Heart left ventricle (tissue), 16 donors: Measurements from ENCODE around the gene LHB. TPM values are rescaled to one million over a fixed set of nuclear protein-coding genes. Genes with fewer than 3 reads are reported as not detected.
A peak's percentile ranks its signal among the peaks of the same experiment; 100 is the strongest.

ENCODE experiments used
- ATAC-seq, 4 donors: fragments of 200-7000 bp; cut with Tn5 transposase; one replicate each; pipeline ENCODE4 v1.9.1; 2020 to 2022; ENCODE audit warnings: moderate library complexity in 4 of 4, mild to moderate bottlenecking in 3 of 4, moderate number of reproducible peaks in 1 of 4
- DNase-seq, 5 donors: peaks; one replicate each; pipeline ENCODE4 v3.0.0-alpha.2; 2020
- H3K27ac ChIP-seq, 12 donors: fragments of 200-600 bp; sonication (generic) in 4 of 12; one replicate each; pipeline versions ENCODE4 v1.5.0 to v1.8.0; 2016 to 2022; ENCODE audit warnings: mild to moderate bottlenecking in 2 of 12
- H3K27me3 ChIP-seq, 9 donors: fragments of 200-600 bp; sonication (generic) in 2 of 9; one replicate each; pipeline versions ENCODE4 v1.5.1 to v1.8.0; 2016 to 2022; ENCODE audit warnings: mild to moderate bottlenecking in 3 of 9
- H3K36me3 ChIP-seq, 9 donors: fragments of 200-600 bp; sonication (generic) in 2 of 9; one replicate each; pipeline versions ENCODE4 v1.5.0 to v1.8.0; 2018 to 2022; ENCODE audit warnings: mild to moderate bottlenecking in 2 of 9
- H3K4me1 ChIP-seq, 12 donors: fragments of 200-600 bp; sonication (generic) in 4 of 12; one replicate each; pipeline versions ENCODE4 v1.5.0 to v1.8.0; 2016 to 2022; ENCODE audit warnings: mild to moderate bottlenecking in 3 of 12
- H3K4me3 ChIP-seq, 12 donors: fragments of 200-600 bp; sonication (generic) in 4 of 12; one replicate each; pipeline versions ENCODE4 v1.5.0 to v1.8.0; 2017 to 2022; ENCODE audit warnings: mild to moderate bottlenecking in 9 of 12, moderate library complexity in 4 of 12
- H3K9me3 ChIP-seq, 12 donors: fragments of 200-600 bp; sonication (generic) in 4 of 12; one replicate each; pipeline versions ENCODE4 v1.5.0 to v1.8.0; 2016 to 2022; ENCODE audit warnings: mild to moderate bottlenecking in 1 of 12
- CTCF ChIP-seq, 12 donors: fragments of 200-600 bp; sonication (generic) in 4 of 12; IDR thresholded peaks; one replicate each; pipeline versions ENCODE4 v1.5.0 to v1.8.0; 2018 to 2022; ENCODE audit warnings: antibody characterized with exemption in 12 of 12, mild to moderate bottlenecking in 5 of 12
- POLR2A ChIP-seq, 2 donors: fragments of 450-650 bp; IDR thresholded peaks; one replicate each; pipeline ENCODE4 v1.6.1; 2017; ENCODE audit warnings: antibody characterized with exemption in 2 of 2, mild to moderate bottlenecking in 2 of 2, moderate library complexity in 2 of 2
- WGBS, 4 donors: extraction: QIAGEN DNeasy Blood & Tissue Kit in 2 of 4; methylation state at CpG; one replicate each; pipeline versions ENCODE4 v1.1.5 to v1.1.7; 2013 to 2018; 5-methylcytosine and 5-hydroxymethylcytosine counted together
- intact Hi-C, 10 donors: fragments of 100-400 bp; cut with DNase I; formaldehyde crosslinking; loops; one replicate each; pipeline versions ENCODE4 v1.11.1 to v1.14.2; 2022
- polyA plus RNA-seq, 2 donors: library from polyadenylated mRNA; stranded (reverse); fragments of 200-250 nt; gene quantifications; one replicate each; pipeline ENCODE4 v1.2.3, GENCODE V29; 2013
- total RNA-seq, 9 donors: library from RNA; depleted of rRNA in 2 of 9; stranded (reverse); fragments of >200 nt in 2 of 9; fragmentation: NEBNext Ultra II Directional in 3 of 9; extraction: Animal tissue kit (Norgen Biotek cat#: 25700) in 3 of 9; gene quantifications; one replicate each; pipeline versions ENCODE4 v1.1.0 to v1.2.4, GENCODE V29; 2016 to 2023
- donor health status: ischemic (EF 13 %, LVEDD 7.1; RV severe dilation, severe dysfunction).
- donor health status: healthy with polysubstance abuse.
- donor health status: DM: no; HTN: yes; CAD: no.
- donor health status: DM: no; HTN: no; CAD: no.
- donor health status: ischemic (EF 25% LVEDD 6.9; RV normal size, moderate dysfunction).
- donor health status: ischemic (EF 25% LVEDD 5.7; RV mildly dilated, moderate dysfunction).
- donor health status: healthy.
- donor health status: DM: yes; HTN: yes; CAD: no.
- donor health status: ischemic (EF 35%, LVEDD 5.7; RV mildly dilated, moderate dysfunction).
- donor health status: nonischemic (EF 11% LVEDD 7.7; RV severe dilation, severe dysfunction).
- donor health status: DM: yes; HTN: yes; CAD: no.
- donor health status: PGD.
- donor health status: ischemic (EF 29% LVEDD 5.4; RV normal size, mild dysfunction).
- donor health status: nonischemic (EF 23%, LVEDD 6.1; RV moderate dilation, normal function).

The LHB gene
- total and polyA plus RNA-seq, 11 donors, result not detected

- ATAC-seq (no peak), DNase-seq (no peak)
- TF ChIP-seq CTCF (IDR thresholded peaks at IDR 0.05) (peak in 11 of 12 donors; percentile 10 to 47 (median 33)), POLR2A (IDR thresholded peaks at IDR 0.05) (no peak)
- H3K9me3 ChIP-seq, result no peaks in the 10 kb centered on the region
- no peaks in the 10 kb centered on the region for H3K27me3 ChIP-seq
- intact Hi-C loops, result loop anchor here in 4 of 10 donors (10.0 kb wide), 3 partner anchors 197 to 217 kb away; no protein-coding TSS in a partner anchor
- 68 to 81% (median 72%) methylated on average over 5 of the region's 5 CpGs for WGBS, 4 donors
- peaks cover 6 to 17% (median 12%) of the 10 kb centered on the region in 12 donors for H3K4me1 ChIP-seq
- H3K27ac ChIP-seq, result no peak overlapping the region
- H3K4me3 ChIP-seq, result no peak overlapping the region
- peaks cover 0 to 15% (median 3%) of the 10 kb centered on the region in 9 donors for H3K36me3 ChIP-seq
These were observed 18.9 kb downstream of the LHB start for GRCh38 chr19:48997972-48998371.

- peaks cover 6 to 47% (median 35%) of the 10 kb centered on the region in 12 donors for H3K4me1 ChIP-seq
- peak overlapping the region; percentile 76 to 99 (median 94) for H3K27ac ChIP-seq
- H3K27me3 ChIP-seq, result no peaks in the 10 kb centered on the region
- WGBS, 4 donors, result 0 to 2% (median 2%) methylated on average over 13 of the region's 13 CpGs
- peak overlapping the region; percentile 54 to 99 (median 82) for H3K4me3 ChIP-seq
- H3K36me3 ChIP-seq, result peaks cover 0 to 13% (median 3%) of the 10 kb centered on the region in 9 donors
- DNase-seq (no peak), ATAC-seq (no peak)
- TF ChIP-seq POLR2A (IDR thresholded peaks at IDR 0.05) (no peak), CTCF (IDR thresholded peaks at IDR 0.05) (no peak)
- intact Hi-C loops, result loop anchor here in 4 of 10 donors (5.0 to 10.0 kb wide), 4 partner anchors 153 to 221 kb away; no protein-coding TSS in a partner anchor
- no peaks in the 10 kb centered on the region for H3K9me3 ChIP-seq
These were observed 22.9 kb downstream of the LHB start for GRCh38 chr19:48994035-48994386.

GRCh38 chr19:48993175-48994034 is 23.5 kb downstream of the LHB start, which contains the start of the genes GYS1 and RUVBL2:
GYS1 (minus strand) TSS chr19:48993309; CDS start chr19:48993112, 197 bp downstream.
RUVBL2 (plus strand) TSS chr19:48993887; CDS start chr19:48993912, 25 bp downstream.
- peaks cover 6 to 51% (median 35%) of the 10 kb centered on the region in 12 donors for H3K4me1 ChIP-seq
- DNase-seq, result peak; percentile 99 to 100 (median 100)

More at GRCh38 chr19:48993175-48994034, 23.5 kb downstream of the LHB start, which contains the start of the genes GYS1 and RUVBL2:
- Histone ChIP-seq H3K36me3 (peaks cover 0 to 19% (median 9%) of the 10 kb centered on the region in 9 donors), H3K9me3 (no peaks in the 10 kb centered on the region), H3K27me3 (no peaks in the 10 kb centered on the region), H3K27ac (peak within 1 kb of the TSS; percentile 86 to 99 (median 96)), H3K4me3 (peak within 1 kb of the TSS; percentile 56 to 99 (median 82))
- peak; percentile 91 to 94 (median 94) for ATAC-seq
- WGBS, 4 donors, result 0% methylated on average over 35 to 56 of the region's 56 CpGs
- intact Hi-C loops, result loop anchor here in 4 of 10 donors (5.0 to 10.0 kb wide), 4 partner anchors 154 to 221 kb away; no protein-coding TSS in a partner anchor
- TF ChIP-seq CTCF (IDR thresholded peaks at IDR 0.05) (peak; percentile 92 to 100 (median 98)), POLR2A (IDR thresholded peaks at IDR 0.05) (peak; percentile 77 to 98)
